A172 (cell line): Measurements from ENCODE around the gene HOXB3. TPM values are rescaled to one million over a fixed set of nuclear protein-coding genes. Genes with fewer than 3 reads are reported as not detected.

Source experiments
- DNase-seq: peaks from one replicate; pipeline ENCODE4 v3.0.0-alpha.2; 2015; ENCODE audit warnings: low spot score
- total RNA-seq: library from RNA; depleted of rRNA; stranded (reverse); fragments of >200 nt; shearing (Covaris generic); gene quantifications from 2 replicates; pipeline ENCODE4 v1.2.3, GENCODE V29; 2014

HOXB3 gene
- total RNA-seq, 1 experiment from 2014 or later, result 20.1 TPM

DNA sequence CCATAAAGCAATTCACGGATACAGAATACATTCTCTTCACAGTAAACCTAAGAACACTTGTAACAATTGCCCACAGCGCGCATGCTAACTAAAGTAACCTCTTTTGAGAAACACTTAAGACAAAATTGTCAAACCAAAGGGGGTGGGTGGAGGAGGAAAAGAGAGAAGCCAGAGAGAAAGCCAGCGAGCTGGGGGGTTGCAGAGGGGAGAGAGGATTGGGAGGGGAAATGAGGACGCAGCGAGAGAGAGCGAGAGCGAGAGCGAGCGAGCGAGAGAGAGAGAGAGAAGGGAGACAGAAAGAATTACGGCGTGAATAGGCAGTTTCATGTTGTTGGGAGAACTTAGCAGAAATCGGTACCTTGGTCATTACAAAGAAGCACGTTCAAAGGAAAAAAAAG is 22.4 kb upstream of the HOXB3 start:
- peak; percentile 31 for DNase-seq

DNA sequence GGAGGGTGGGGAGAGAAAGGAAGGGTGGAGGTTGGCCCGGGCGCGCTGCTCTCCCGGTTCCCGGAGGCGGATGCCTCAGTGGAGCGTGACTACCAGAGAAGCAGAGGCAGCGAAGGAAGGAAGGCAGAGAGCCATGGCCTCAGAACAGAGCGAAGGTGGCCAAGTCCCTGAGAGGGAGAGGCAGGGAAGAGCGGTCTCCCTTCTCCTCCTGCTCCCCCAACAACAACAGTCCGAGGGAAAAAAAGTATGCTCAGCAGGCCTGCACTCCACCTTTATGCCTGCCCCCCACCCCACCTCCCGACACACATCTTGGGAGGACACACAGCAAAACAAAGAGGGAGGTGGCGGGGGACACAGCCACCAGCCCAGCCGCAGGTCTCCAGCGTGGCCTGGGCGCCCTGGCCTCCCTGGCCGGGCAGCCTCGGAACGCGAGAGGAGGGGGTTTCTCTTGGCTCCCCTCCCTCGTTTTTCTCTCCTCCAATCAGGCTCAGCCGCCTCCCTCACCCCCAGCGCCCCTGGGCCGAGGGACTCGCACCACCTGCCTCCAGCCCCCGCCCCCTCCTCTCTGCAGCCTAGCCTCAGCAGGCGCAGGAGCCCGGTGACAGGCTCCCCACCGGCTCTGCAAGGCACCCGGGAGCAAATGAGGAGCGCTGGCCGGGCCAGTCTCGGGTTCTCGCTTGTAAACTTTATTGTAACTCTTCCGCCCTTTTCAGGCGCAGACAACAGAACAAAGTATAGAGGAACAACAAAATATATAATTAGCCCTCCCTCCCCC is 21.8 kb upstream of the HOXB3 start:
- peak; percentile 60 for DNase-seq

DNA sequence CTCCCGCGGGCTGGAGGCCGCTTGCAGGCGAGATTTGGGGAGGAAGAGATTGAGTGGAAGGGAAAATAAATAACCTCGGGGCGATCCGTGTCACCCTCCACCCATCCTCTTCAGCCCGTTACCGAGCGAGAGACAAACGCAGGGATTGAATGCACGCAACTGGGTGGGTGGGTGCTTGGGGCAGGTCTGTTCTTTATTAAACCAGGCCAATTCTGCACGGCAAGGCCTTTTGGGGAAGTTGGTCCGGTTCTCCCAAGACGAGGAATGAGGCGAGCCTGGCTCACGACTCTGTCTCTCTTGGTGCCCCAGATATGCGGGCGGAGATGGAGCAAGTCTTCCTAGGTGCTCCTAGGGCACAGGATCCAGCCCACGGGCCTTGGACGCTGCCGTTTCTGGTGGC is 21.2 kb upstream of the HOXB3 start:
- peak; percentile 34 for DNase-seq

DNA sequence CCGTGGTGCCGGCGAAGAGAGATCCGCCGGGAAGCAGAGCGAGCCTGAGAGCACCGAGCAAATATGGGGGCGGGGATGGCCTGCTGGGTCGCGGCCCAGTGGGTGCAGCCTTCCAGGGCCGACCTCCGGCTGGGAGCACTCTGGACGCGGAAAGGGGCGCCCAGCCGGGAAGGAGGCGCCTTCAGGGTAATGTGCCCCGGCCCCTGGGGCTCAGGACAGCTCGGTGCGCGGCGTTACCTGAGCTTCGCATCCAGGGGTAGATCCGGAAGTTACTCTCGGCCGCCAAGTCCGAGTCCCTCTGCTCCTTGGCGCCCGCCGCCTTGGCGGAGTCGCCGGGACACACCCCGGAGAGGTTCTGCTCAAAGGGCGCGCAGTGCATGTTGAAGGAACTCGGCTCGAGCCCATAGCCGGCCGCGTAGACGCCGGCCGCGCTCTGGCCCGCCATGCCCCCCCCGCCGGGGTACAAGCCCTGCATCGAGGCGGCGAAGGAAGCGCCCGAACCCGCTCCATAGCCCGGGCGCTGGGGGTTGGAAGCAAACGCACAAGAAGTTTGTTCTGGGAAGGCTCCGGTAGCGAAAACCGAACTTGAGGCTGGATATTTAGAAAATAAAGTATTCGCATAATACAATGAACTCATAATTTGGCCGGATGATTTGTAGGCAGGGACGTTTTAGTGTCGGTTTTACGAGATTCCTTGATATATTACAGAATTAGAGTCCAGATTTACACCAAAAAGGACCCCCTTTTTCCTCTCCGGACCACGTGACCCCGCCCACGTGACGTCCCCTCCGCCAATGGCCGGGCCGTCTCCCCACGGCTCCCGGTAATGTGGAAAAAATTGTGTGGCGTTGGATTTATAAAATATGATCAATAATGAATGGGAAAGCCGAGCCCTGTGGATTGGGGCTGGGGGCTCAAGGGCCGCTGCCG is 20.5 kb upstream of the HOXB3 start, which contains the start of gene HOXB7:
TSS of gene HOXB7 (minus strand) at position 736 of the 930 bp plus-strand sequence. CDS start at position 637, 99 bp downstream.
- peak; percentile 65 for DNase-seq

DNA sequence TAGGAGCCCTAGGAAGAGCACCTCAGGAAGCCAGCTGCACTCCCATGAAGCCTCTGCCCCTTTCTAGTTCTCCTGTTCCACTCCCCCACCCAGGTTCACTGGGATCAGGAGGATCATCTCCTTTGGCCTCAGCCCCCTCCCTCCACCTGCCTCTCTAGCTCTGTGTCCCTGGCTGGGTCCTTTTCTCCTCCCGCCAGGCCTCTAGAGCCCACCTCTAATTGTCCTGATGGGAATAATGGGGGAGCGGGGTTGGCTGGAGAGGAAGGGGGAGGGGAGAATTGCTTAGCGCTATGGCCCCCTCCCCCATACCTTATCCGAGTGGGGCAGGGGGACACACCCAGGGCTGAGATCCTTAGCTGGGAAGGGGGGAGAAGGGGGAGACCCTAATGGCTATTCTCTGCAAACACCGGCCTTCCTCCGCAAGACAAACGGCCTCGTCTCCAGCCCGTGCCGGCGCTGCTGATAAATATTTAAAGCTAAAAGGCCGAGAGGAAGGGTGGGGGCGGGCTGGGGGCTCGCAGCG is 19.8 kb upstream of the HOXB3 start:
- DNase-seq, result peak; percentile 8

DNA sequence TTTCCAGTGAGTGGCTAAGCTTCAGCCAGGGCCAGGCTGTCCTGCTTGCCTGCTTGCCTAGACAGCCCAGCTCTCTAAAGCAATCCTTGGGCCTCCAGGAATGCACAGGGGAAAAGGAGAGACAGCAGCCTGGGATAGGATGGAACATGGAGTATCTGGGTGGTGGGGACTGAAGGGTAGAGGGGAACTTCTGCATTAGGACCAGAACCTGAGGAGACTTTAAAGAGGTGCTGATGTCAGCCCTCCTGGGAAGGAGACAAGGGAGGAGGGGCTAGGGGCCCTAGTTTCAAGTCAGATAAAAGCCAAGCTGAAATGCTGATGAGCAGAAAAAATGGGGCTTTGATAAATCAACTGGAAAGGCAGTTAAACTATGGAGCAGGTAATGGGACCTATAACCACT is 19.0 kb upstream of the HOXB3 start:
- peak; percentile 14 for DNase-seq

DNA sequence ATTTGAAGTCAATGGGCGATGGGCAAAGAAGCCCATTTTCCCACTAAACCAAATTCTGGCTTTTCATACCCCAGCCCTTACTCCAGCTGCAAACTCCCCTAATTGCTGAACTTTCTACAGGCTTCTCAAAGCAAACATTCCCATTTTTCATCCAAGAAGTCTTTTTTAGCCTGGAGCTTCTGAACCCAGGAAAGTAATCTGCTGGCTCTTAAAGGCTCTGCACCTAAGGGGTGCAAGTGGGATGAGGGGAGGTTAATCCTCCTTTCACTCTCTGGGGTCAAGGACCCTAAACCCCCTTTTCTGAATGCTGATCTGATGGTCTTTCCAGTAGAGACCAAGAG is 18.4 kb upstream of the HOXB3 start:
- no peak for DNase-seq

DNA sequence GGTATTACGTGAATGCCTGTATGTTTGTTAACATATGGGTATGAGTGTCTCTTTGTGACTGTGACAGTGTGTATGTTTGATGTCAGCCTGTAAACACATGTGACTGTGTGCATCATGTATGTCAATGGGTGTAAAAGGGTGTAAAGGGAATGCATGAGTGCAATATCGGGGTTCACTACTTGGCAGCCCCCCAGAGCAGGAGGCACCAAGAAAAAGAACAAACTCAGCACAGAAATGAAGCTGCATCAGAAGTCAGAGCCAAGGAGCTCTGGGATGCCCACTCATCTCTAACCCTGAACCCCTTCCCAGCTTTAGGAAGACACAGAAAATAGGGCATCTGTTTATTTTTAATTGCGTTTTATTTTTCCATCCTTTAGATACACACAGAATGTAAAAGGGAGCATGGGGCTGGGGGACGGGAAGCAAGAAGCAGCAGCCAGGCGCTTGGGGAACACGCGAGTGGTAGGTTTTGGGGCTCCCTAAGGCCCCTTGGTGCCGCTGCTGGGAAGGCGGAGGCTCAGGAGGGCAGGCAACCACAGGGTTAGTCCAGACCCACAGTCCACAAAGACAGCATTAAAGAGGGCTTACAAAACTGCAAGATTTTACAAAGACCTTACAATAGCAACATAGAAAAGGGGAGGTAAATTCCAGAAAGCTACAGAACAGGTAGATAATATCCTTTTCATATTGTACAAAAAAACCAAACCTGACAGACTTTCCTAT is 17.0 kb upstream of the HOXB3 start:
- DNase-seq, result no peak

DNA sequence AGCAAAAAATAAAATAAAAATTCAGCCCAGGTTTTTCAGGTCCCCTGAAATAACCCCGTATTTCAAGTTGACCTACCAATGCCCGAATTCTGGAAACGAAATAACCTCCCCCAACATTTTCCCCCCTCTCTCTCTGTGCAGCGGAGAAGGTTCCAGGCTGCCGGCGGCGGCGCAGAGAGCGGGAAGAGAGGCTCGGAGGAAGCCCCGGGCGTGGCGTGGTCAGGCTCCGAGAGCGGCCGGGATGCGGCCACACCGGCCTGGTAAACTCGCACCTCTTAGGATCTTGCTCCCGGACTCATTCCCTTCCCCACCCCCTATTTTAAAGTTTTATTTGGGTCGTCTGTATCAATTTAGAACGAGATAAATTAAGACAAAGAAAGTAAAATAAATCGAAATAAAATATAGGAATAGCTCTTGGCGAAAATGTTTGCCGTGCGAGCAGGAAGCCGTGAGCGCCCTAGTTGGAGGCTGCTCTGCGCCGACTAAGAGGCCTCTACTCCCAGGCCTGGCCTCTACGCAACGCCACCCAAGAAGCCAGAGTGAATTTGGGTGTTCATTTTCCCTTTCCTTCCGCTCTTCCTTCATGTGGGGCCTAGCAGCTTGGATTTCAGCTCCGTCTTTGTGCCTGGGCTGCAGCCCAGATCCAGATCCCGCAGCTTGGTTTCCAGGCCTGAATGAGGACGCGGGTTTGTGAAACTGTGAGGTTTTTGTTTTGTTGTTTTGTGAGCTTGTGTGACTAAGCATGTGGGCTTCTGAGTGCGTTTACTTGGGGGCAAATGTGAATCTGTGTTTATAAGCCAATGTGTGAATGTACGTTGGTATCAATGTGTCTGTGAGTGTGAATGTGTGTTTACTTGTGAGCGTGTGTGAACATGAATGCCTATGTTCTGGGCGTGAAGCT is 16.2 kb upstream of the HOXB3 start:
- no peak for DNase-seq

DNA sequence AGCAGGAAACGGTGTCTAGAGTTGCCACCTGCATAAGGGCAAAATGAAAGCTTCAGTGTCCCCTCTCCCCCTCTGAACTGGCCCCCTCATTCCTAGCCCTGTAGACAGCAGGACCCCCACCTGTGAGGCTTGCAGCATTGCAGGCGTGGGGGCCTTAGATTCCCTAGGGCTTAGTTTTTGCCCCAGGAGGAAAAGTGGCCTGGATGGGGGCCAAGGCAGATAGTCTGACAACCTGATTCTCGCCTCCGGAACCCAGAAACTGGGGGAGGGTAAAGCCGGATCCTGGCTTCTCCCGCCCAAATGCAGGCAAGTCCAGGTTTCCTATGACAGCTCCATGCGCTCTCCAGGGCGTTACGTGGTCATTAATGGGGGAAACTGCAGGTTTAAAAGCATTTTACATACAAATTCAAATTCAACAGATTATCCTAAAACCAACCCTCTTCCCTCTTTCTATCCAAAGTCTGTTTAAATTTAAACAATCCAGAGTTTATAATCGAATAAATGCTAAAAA is 15.4 kb upstream of the HOXB3 start:
- DNase-seq, result peak; percentile 82

DNA sequence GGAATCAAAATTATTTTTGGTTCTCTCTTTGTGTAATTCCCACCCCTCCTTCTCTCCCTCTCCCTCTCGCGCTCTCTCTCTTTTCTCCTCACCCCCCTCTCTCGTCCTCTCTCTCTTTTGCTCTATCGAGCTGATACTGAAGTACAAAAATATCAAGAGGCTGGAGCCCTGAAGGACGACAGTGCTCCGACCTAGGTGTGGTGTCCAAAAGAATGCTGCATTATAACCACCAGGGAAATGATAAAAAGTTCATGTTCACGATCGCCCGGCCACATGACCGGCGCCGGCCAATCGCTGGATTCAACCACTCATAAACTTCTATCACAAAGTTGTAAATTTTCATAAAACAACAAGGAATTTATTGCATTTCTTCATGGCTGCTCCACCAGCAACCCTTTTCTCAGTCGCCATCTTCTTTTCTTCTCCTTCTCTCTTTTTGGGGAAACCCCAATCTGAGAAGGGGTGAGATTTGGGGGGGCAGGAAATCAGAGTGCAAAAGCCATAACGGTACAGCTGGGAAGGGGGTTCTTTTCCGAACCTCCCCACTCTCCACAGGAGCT is 14.8 kb upstream of the HOXB3 start, which contains the start of gene HOXB6:
TSS of gene HOXB6 (minus strand) at position 217 of the 560 bp plus-strand sequence. CDS start 6,836 bp downstream, outside the sequence.
- DNase-seq, result peak; percentile 96

DNA sequence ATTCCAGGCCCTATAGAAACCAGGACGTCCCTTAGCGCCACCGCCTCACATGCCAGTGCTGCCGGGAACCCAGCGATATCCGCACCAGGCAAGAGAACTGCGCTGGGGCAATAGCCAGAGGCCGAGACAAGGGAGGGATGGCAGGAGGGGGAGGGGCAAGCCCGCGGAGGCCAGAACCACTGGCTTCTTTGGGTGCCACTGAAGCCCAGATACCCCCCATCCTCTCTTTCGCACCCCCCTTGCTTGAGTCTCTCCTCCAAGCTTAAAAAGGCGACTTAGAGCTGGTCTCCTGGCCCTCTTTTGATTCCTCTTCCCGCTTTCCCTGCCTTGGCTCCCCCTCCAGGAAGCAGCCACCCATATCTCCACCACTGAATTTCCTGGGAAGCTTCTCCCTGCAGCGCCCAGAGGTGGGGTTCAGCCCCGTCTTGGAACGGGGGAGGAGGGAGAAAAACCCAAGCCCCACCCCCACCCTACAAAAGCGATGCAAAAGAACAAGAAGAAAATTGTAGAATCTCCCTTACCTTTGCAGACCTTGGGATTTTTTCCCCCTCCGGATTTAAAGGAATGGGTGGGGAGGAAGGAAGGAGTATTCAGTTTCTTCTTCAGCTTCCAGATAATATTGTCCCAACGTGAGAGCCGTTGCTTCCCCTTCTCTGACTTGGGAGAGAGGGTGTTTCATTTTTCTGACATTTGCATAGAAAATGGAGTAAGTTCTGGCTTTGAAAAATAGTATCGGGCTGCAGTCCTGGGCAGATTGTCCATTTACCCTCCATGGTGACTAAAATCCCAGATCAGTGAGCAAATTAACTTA is 14.1 kb upstream of the HOXB3 start:
- DNase-seq, result peak; percentile 59

DNA sequence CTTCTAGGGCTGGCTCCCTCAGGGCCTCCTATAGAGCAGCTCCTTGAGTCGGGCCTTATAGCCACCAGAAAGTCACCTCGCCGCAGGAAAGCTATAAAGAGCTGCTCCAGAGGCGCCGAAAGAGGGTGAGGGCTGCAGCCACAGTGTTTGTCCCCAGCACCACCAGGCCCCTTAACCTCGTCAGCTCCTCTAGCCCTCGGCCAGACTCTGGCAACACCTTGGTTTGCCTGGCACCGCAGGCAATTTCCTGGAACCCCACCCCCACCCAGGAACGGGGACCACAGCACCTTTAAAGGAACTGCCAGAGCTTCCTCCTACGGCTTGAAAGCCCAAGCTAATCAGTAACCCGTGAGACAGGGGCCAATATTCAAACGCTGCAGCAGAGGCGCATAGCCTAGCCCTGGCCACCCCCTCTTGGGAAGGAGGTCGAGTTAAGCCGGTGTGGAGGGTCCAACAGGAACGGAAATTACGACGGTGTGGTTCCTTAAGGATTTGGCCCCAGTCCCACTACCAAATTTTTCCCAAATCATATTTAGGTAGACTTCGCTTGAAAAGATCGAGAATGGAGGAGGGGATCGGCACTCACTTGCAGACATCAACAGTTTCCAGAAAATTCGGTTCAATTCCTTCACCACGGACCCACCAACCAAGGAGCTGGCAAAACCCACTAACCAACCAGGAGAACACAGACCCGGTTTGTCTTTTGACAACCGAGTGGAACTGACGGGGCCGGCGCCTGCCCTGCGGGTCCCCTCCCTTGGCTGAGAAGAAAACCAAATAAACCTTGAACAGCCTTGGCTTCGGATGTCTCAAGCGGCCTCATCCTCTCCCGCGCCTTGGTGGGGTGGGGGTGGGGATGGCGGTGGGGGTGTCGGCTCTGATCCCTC is 11.7 kb upstream of the HOXB3 start:
- peak; percentile 52 for DNase-seq

DNA sequence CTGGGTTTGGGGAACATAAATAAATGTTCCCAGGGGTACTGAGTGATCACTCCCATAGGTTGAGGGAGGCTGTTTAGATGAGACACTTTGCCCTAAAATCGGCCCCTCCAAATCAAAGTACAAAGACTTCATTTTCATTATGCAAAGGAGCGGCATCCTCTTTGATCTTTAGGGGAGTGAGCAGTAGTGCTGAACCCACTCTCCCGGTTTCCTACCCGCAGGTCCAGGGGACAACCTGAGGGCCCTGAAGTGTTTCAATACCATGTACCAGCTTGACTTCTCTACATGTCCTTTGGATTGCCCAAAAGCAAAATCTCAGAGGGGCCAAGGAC is 11.1 kb upstream of the HOXB3 start:
- DNase-seq, result no peak

DNA sequence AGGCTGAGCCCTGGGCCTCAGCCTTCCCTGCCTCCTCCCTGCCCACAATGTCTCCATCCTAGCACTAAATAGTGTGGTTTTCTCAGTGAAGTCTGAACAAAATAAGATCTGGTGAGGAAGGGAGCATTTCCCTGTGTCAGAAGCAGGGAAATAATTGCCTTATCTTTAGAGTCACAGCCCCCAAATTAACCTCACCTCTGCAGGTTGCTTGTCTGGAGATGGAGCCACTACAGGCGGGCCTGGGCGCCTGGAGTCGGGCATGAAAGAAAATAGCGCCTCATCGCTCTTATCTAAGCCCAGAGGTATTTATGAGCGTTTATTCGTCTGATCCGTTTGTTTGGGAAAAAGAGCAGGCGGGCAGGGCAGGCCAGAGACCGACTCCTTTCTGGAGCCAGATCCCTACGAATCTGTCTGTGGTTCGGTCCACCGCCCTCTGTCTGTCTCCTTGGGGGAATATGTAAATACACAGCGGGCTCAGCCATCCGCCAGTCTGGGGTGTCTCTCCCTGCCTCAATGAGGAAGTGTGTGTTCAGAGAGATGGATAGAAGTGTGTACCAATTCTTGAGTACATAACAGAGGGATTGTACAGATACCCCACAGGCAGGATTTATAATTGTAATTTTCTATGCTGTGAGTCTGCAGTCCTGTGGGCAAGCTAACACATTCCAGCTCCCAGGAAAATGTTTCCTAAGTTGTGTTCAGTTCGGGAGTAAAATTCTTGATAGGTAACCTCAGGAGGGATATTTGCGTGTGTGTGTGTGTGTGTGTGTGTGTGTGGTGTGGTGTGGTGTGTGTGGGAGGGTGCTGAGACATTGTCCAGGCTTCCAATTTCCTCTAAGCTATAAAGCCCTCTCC is 10.4 kb upstream of the HOXB3 start:
- peak; percentile 58 for DNase-seq

DNA sequence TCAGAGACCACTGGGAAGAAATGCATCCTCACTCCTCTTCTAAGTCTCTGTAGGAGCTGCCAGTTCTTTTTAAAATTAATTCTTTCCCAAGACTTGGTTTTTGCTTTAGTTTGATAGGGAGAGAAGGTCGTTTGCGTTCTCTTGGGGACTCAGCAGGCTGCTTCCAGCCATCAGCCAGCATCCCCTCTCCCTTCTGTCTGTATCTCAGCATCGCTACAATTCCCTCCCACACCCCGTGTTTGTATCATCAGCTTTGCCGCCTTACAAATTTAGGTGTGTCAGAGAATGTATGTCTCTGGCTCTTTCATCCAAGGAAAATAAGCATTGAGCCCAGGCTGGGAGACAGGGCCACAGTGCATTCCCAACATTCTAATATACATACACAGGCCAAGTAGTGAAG is 9.3 kb upstream of the HOXB3 start:
- no peak for DNase-seq

DNA sequence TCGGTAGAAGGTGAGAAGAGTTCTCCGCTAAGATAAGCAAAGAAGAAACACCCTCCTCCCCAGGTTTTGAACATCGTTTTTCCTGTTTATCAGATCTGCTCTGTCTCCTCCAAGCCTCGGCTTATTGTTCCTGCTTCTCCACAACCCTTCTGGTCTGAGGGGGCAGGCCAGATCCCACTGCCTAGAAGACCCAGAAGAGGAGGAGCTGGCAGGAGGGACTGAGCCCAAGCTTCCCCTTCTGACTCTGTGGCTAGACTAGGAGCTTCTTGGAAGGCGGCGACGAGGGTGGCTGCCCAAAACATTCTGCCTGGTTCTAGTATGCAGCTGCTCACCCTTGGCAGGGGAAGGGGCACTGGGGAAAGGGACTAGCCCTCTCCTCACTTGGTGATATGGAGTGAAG is 8.7 kb upstream of the HOXB3 start:
- peak; percentile 40 for DNase-seq
